ENCODE results near the gene MYH11. TPM values are rescaled to one million over a fixed set of nuclear protein-coding genes. Genes with fewer than 3 reads are reported as not detected.
"Not testable (repeated sequence)": the region's sequence is repeated elsewhere in the genome, so short reads cannot be mapped to it uniquely, and the experiment has no call there.

Gene MYH11
- total RNA-seq, 3 donors from 2014 or later = 98.2 to 5,005 (median 282) TPM

DNA sequence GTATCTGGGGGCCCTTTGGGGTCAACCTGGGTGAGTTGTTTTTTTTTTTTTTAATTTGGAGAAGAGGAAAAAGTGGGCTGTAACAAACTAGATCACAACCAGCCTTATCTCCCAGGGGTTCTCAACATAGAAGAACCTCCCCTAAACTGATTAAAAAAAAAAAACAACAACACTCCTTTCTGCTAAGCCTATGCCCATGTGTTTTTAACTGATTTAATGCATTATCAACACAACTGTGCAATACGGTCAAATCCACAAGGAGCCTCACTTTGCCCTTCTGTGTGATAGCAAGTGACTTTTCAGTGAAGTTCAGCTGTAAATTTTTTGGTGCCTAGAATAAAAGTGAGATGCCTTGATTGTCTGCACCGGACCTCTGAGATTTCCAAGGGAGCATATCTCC lies 646 bp downstream of the MYH11 start:
- Histone ChIP-seq H3K36me3 (ENCODE audit: low read depth) (no peaks in the 10 kb centered on the region), H3K4me3 (no peak overlapping the region), H3K4me1 (ENCODE audit: low read depth) (peaks cover 3% of the 10 kb centered on the region), H3K9me3 (no peaks in the 10 kb centered on the region)
- no peak for TF ChIP-seq CTCF (IDR thresholded peaks at IDR 0.05)
- no peak for DNase-seq
- intact Hi-C loops (cut with DNase I, micrococcal nuclease) = no loop called here
- ATAC-seq = no peak

DNA sequence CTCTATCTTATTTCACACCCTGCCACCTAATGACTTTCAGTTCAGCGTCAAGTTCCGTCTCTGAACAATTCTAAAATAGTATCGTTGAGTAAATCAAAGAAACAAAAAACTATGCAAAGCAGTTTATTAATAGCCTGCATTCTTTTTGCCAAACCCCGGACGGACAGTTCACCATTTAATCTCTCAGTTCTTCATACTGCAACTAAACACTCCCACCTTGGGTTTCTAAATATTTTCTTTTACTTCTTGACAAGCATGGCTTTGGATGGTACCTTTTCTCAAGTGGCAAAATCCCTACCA lies 1.2 kb downstream of the MYH11 start:
- DNase-seq = no peak
- no peak for ATAC-seq
- no peak for TF ChIP-seq CTCF (IDR thresholded peaks at IDR 0.05)
- H3K4me3 ChIP-seq = no peak overlapping the region
- no peaks in the 10 kb centered on the region for H3K36me3 ChIP-seq (ENCODE audit: low read depth)
- intact Hi-C loops (cut with DNase I, micrococcal nuclease) = no loop called here
- H3K4me1 ChIP-seq (ENCODE audit: low read depth) = peaks cover 3% of the 10 kb centered on the region
- no peaks in the 10 kb centered on the region for H3K9me3 ChIP-seq

DNA sequence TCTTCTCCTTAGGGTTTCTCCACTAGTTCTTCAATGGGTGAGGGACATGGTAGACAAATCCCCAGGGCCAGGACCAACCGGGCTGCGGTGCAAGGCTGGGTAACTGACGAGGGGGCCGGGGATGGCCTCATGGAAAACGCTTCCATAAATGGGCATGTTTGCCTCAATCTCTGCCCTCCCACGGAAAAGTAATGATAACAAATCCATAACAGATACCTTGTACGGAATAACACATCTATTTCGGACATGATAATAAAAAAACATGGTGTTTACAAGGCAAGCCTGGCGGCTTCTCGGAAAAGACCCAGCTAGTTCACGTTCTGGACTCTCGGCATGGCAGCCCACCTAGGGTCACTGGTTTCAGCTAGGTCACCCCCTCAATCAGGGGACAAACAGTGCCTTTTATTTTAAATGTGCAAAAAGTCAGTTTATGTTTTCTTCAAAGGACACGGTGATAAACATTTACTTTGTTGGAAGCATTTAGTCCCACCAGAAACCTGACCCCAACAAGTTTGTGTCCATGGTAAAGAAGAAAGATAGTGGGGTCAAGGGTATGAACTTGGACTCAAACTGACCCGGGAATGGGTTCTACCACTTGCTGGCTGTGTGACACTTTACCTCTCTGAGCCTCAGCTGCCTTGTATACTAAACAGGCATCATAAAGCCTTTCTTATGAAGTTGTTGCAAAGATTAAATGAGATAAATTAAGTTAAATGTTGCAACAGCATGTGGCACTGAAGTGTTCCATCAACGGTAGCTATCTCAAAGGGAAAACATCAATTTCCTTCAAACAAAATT lies 1.7 kb downstream of the MYH11 start:
- H3K4me3 ChIP-seq = no peak overlapping the region
- intact Hi-C loops (cut with DNase I, micrococcal nuclease) = no loop called here

GRCh38 chr16:15854061-15854460 lies 2.8 kb downstream of the MYH11 start:
- H3K4me3 ChIP-seq = no peak overlapping the region
- TF ChIP-seq CTCF (IDR thresholded peaks at IDR 0.05) = no peak
- H3K9me3 ChIP-seq = no peaks in the 10 kb centered on the region
- intact Hi-C loops (cut with DNase I, micrococcal nuclease) = no loop called here
- no peak for ATAC-seq
- peaks cover 3% of the 10 kb centered on the region for H3K4me1 ChIP-seq (ENCODE audit: low read depth)
- DNase-seq = no peak
- no peaks in the 10 kb centered on the region for H3K36me3 ChIP-seq (ENCODE audit: low read depth)

More for the DNA sequence above, 1.7 kb downstream of the MYH11 start:
- DNase-seq (peak in 1 of 3 donors; percentile 17), ATAC-seq (no peak)
- peaks cover 3% of the 10 kb centered on the region for H3K4me1 ChIP-seq (ENCODE audit: low read depth)
- no peaks in the 10 kb centered on the region for H3K9me3 ChIP-seq
- H3K36me3 ChIP-seq (ENCODE audit: low read depth) = no peaks in the 10 kb centered on the region
- TF ChIP-seq CTCF (IDR thresholded peaks at IDR 0.05) = no peak

GRCh38 chr16:15853021-15853420 lies 3.8 kb downstream of the MYH11 start:
- Histone ChIP-seq H3K9me3 (no peaks in the 10 kb centered on the region), H3K4me3 (no peak overlapping the region), H3K36me3 (ENCODE audit: low read depth) (no peaks in the 10 kb centered on the region), H3K4me1 (ENCODE audit: low read depth) (peaks cover 3% of the 10 kb centered on the region)
- no peak for ATAC-seq
- DNase-seq = no peak
- intact Hi-C loops (cut with DNase I, micrococcal nuclease) = no loop called here
- TF ChIP-seq CTCF (IDR thresholded peaks at IDR 0.05) = no peak

DNA sequence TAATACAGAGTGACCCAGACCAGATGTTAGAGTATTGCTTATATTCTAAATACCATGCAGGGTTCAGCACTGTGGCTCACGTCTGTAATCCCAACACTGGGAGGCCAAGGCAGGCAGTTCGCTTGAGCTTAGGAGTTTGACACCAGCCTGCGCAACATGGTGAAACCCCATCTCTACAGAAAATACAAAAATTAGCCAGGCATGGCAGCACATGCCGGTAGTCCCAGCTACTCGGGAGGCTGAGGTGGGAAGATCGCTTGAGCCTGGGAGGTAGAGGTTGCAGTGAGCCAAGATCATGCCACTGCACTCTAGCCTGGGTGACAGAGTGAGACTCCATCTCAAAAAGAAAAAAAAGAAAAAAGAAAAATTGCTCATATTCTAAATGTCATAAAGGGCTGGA lies 6.3 kb downstream of the MYH11 start:
- H3K36me3 ChIP-seq (ENCODE audit: low read depth); intact Hi-C loops (cut with DNase I, micrococcal nuclease); ATAC-seq; DNase-seq; H3K9me3 ChIP-seq; H3K4me1 ChIP-seq (ENCODE audit: low read depth); H3K4me3 ChIP-seq: not testable (repeated sequence)
